Glomerular visceral epithelial cell (primary cell): Measurements from ENCODE around the gene CAGE1.
"Not testable (repeated sequence)": the region's sequence is repeated elsewhere in the genome, so short reads cannot be mapped to it uniquely, and the experiment has no call there.

Experiments used
- DNase-seq: peaks from one replicate; pipeline ENCODE4 v3.0.0-alpha.2; 2016; ENCODE audit errors: extremely low spot score

CAGE1 gene

DNA sequence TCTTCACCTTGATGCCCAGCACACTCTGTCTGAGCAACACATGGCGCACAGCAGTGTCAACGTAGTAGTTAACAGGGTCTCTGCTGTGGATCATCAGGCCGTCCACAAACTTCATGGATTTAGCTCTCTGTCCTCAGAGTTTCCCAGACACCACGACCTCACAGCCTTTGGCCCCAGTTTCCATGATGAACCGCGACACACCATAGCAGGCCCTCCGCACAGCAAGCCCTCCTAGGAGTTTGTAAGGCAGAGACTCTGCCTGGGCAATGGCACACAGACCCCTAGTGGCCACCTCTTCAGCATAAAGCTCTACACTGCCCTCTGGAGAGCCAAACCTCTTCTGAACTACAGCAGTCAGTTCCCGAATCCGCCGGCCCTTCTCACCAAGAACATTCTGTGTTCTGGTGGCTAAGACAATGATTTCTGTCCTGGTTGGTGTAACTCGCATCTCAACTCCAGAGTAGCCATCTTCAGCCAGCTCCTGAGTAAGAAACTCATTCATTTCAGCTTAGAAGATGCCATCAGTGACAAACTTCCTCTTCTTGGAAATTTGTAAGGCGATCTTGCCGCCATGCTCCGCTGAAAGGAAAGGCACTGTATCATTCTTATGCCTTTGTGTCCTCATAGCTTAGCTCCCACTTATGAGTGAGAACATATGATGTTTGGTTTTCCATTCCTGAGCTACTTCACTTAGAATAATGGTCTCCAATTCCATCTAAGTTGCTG lies 50.4 kb downstream of the CAGE1 start:
- not testable (repeated sequence) for DNase-seq

DNA sequence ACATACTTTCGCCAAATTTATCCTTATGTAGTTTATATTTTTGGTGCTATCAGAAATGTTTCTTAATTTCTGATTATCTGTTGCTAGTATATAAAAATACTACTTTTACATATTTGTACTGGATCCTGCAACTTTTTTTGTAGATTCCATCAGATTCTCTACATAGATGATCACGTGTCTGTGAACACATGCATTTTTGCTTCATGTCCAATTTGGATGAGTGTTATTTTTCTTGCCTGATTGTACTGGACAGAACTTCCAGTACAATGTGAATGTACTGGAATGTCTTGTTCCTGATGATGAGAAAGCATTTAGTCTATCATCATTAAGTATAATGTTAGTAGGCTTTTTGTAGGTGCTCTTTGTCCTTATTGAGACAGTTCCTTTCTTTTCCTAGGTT lies 51.5 kb downstream of the CAGE1 start:
- DNase-seq = no peak

DNA sequence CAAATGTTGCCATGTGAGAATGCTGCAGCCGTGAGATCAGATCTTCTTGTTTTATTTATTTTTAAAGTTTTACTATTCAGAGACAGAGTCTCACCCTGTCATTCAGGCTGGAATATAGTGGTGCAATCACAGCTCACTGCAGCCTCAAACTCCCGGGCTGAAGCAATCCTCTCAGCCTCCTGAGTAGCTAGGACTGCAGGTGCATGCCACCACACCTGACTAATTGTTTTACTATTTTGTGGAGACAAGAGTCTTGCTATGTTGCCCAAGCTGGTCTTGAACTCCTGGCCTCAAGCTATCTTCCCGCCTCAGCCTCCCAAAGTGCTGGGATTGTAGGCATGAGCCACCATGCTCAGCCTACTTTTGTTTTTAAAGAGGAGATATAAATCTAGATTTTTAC lies 54.0 kb downstream of the CAGE1 start:
- DNase-seq = no peak

DNA sequence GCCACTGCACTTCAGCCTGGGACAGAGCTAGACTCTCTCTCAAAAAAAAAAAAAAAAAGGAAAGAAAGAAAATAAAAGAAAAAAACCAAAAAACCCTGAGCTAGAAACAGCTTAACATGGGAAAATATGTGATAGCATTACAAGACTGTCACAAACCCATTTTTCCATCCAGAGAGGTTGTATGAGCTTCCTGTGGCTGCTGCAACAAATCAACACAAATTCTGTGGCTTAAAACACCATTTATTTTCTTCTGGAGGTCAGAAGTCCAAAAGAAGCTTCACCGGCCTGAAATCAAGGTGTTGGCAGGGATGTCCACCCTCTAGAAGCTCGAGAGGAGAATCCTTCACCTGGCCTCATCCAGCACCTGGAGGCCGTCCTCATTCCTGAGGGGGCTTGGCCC lies 54.9 kb downstream of the CAGE1 start:
- no peak for DNase-seq

DNA sequence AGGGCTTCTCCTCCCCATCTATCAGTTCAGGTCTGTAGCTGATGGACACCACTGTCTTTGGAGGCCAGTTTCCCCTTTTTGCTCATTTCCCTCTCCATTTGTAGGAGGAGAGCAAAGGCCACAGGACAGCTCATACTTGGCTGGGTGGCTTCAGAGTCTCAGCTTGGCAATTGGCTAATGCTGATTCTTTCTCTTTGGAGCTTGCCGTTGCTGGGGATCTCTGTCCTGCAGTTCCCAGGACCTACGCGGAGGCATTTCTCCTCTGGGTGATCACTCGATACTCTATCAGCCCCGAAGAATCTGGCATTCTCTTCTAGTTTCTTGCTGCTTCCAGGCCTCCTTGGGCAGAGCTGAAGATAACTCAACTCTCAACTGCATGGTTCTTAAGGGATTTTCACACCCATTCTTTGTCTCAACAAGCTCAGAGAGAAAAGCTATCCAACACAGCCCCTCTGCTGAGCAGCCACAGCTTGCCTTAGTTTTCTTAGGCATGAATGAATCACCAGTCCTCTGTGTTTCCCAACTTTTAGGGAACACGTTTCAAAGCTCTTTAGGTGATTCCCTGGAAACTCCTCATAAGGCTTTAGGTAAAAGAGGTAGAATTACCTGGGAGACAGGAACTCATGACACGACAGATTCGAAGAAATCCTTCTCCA lies 57.3 kb downstream of the CAGE1 start:
- no peak for DNase-seq

DNA sequence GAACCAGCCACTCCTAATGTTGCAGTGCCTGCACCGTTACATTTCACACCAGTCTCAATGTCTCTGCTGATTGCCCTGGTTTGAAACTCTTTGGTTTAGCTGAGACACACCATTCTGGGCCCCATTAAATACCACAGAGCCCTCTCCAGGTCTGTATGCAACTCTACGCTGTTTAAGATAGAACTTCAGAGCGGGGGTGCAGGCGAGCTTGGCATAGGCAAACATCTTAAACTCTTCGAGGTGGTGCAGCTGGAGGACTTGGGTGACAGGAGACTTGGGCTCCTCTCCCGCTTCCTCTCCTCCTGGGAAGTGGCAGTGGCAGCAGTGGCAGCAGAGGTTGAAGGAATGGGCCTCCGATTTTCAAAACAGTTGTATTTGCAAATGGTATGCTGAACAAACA lies 58.1 kb downstream of the CAGE1 start:
- no peak for DNase-seq

DNA sequence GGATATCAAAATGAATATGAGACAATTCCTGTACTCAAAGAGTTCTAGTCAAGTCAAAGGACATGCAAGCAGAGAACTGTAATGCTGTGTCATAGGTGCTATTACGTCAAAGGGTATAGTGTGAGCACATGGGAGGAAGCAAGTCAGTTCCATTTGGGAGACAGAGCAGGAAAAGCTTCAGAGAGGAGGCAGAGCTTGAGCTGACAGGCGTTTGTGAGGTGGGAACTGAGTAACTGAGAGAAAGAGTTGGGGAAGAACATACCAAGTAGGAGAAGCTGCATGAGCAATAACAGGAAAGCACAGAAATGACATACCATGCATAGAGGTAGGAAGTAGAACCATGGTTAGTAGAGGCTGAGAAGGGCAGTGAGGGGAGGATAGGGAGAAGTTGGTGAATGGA lies 61.3 kb downstream of the CAGE1 start:
- no peak for DNase-seq

DNA sequence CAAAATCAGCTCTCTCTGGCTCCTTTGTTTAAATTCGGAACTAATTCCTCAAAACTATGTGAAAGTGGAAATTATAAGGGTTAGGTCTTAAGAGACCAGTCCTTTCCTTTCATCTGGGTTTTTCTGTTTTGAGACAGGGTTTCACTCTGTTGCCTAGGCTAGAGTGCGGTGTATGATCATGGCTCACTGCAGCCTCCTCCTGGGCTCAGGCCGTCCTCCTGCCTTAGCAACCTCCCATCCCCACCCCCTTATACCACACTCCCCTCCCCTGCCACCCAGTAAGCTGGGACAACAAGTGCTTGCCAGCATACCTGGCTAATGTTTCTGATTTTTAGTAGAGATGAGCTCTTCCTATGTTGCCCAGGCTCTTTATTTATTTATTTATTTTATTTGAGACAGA lies 63.8 kb downstream of the CAGE1 start:
- no peak for DNase-seq

DNA sequence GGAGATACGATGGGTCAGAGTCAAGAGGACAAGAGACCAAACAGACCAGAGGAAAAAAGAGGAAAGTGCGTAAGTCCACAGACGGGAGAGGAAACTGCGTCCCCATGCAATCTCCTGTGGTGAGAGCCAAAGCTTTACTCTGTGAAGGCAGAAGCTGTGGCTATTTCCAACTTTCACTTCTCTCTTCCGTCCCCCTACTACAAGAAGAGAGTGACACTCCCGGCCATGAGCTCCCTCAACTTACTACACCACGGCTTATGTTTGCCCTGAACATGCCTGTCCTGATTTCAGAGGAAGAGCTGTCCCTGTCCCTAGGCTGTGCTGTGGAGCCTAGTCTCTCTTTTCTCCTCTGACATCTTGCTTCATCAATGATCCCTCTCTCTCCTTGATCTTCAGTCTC lies 65.0 kb downstream of the CAGE1 start:
- DNase-seq = no peak

DNA sequence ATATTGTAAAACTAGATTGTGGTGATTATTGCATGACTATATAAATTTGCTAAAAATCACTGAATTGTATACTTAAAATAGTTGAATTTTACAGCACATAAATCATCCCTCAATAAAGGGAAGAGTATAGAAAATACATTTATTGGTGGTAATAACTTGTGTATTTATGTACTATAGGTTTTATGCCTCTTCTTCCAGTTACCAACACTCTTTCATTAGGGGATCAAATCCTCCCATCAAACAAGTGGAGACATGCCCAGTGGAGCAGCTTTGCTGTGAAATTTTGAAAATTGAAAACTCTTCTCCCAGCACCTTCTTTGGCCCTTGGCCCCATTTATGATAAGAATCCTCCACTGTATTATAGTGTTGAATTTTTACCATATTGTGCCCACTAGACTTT lies 66.5 kb downstream of the CAGE1 start:
- DNase-seq = no peak

DNA sequence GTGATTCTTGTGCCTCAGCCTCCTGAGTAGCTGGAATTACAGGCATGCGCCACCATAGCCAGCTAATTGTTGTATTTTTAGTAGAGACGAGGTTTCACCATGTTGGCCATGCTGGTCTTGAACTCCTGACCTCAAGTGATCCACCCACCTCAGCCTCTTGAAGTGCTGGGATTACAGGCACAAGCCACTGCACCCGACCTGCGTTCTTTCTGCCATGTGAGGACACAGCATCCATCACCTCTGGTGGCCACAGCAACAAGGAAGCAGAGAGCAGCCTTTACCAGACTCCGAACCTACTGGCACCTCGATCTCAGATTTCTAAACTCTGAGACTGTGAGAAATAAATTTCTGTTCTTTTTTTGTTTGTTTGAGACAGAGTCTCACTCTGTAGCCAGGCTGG lies 67.7 kb downstream of the CAGE1 start:
- not testable (repeated sequence) for DNase-seq

DNA sequence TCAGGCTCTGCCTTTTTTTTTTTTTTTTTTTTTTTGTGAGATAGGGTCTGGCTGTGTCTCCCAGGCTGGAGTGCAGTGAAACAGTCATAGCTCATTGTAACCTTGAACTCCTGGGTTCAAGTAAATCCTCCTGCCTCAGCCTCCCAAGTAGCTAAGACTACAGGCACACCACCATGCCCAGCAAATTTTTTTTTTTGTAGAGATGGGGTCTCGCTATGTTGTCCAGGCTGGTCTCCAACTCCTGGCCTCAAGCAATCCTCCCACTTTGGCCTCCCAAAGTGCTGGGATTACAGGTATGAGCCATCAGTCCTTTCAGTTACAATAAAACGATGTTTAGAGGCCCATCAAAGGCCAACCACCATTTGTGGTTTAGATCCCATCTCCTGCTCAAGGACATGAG lies 70.1 kb downstream of the CAGE1 start:
- not testable (repeated sequence) for DNase-seq

DNA sequence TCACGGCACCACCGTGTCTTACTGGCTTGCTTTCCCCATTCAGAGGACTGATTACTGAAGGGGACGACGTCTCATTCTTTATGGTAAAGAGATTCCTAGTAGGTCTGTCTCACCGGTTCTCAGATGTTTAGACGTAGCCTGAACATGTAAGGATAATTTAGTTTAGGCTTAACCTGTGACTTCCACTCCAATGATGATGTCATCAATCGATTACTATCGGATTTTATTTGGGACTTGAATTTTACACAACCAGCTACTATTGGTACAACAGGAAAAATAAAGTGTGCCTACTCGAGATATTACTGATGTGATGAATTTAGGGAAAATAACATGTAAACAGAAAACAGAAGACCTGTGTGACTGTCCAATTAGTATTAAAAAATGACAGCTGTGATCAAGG lies 72.0 kb downstream of the CAGE1 start:
- no peak for DNase-seq

DNA sequence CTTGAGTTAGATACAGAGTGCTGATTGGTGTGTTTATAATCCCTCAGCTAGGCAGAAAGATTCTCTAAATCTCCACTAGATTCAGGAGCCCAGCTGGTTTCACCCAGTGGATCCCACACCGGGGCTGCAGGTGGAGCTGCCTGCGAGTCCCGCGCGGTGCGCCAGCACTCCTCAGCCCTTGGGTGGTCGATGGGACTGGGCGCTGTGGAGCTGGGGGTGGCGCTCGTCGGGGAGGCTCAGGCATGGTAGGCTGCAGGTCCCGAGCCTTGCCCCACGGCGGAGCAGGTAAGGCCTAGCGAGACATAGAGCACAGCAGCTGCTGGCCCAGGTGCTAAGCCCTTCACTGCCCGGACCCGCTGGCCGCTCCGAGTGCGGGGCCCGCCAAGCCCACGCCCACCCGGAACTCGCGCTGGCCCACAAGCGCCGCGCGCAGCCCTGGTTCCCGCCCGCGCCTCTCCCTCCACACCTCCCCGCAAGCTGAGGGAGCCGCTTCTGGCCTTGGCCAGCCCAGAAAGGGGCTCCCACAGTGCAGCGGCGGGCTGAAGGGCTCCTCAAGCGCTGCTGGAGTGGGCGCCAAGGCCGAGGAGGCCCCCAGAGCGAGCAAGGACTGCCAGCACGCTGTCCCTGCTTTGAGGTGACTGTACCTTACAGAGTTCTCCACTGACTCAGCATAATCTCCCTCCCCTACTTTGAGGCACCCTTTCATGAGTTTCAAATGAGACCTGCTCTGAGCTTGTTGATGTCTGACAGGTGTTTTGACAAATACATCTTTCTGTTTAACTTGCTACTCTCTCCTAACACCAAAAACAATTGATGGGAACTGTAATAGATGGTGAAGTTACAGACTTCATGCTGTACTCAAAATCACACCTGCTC lies 72.6 kb downstream of the CAGE1 start:
- DNase-seq = no peak

DNA sequence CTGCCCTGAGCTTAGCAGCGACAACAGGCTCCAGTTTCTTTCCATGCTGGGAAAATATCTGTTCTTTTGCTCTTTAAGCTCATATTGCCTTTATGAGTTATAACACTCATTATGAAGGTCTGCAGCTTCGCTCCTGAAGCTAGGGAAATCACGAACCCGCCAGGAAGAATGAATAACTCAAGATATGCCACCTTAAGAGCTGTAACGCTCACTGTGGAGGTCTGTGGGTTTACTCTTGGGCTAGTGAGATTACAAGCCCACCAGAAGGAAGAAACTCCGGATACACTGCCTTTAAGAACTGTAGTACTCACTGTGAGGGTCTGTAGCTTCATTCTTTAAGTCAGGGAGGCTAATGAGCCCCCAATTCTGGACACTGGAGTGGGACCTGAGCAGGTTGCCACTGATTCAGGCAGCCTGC lies 73.6 kb downstream of the CAGE1 start:
- DNase-seq = no peak

DNA sequence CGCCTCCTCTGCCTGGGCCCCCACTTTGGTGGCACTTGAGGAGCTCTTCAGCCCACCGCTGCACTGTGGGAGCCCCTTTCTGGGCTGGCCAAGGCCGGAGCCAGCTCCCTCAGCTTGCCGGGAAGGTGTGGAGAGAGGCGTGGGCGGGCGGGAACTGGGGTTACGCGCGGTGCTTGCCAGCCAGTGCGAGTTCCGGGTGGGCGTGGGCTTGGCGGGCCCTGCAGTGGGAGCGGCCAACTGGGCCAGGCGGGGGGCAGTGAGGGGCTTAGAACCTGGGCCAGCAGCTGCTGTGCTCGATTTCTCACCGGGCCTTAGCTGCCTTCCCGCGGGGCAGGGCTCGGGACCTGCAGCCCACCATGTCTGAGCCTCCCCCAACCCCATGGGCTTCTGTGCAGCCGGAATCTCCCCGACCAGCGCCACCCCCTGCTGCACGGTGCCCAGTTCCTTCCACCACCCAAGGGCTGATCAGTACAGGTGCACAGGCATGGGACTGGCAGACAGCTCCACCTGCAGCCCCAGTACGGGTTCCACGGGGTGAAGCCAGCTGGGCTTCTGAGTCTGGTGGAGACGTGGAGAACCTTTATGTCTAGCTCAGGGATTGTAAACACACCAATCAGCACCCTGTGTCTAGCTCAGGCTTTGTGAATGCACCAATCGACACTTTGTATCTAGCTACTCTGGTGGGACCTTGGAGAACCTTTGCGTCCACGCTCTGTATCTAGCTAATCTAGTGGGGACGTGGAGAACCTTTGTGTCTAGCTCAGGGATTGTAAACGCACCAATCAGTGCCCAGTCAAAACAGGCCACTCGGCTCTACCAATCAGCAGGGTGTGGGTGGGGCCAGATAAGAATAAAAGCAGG lies 74.2 kb downstream of the CAGE1 start:
- not testable (repeated sequence) for DNase-seq

DNA sequence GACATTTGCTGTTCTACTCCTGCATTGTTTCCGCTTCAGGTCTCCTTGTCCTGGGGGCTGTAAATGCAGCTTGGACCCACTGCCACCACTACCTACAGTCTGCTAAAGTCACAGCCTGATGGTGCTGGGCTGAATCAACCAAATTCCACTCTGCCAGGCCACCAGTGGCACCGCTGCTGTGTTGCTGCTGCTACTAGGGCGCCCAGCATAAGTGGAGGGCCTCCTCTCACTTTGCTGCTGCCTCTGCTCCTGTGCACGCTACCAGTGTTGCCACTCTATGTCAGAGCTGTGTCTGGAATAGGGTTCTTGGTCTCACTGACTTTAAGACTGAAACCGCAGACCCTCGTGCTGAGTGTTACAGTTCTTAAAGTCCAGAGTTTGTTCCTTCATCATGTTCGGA lies 75.1 kb downstream of the CAGE1 start:
- no peak for DNase-seq

DNA sequence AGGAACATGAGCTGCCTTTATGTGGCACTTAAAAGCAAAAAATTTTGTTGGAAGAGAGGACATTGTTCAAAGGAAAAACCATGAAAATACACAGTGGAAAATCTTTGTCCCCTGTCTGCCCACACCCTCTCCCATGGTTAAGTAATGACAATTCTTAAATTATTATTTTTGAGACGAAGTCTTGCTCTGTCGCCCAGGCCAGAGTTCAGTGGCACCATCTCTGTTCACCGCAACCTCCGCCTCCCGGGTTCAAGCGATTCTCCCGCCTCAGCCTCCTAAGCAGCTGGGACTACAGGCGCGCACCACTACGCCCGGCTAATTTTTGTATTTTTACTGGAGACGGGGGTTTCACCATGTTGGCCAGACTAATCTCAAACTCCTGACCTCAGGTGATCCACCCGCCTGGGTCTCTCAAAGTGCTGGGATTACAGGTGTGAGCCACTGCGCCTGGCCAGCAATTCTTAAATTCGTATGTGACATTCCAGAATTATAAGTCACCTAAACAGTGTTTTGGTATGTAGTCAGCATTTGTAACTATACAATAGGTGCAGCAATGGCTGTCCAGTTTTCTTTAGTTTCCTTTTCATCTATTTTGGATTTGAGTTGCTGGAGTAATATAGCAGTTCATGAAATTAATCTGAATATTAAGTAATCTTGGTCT lies 75.9 kb downstream of the CAGE1 start:
- DNase-seq = no peak

DNA sequence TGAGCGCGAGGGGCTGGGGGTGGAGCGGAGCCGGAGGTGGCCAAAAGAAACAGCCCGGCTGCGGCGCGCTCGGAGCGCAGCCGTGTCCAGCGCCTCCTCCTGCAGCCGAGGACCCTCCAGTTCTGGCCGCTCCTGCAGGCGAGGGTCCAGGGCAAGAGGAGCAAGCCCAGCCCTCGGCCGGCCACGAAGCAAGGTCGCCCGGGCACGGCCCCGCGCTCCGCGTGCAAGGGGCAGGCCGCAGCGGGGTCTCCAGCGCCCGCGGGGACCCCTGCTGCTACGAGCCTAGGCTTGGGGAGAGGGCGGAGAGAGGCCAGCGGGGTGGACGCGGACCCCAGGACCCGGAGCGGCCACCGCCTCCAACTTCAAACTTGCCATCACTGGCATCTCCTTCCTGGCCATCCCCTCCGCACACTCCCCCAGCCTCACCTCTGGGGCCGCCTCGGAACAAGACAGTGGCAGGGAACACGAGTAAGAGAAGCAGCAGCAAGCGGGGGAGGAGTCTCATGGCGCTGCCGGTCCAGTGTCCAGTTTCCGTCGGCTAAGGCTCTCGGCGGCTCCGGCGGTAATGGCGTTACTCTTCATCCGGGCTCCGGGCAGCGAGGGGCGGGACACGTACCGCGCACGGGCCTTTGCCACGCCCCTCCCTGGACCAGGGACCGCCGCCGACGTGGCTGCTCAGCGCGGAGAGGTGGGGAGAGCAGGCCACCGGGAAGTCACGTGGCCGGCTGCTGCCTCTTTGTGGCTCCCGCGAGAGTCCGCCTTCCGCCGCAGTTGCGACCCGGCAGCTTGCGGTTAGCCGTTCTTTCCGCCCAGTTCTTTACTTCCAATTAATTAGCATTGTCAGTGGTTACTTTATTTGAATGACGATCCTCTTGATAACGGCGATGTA lies 76.7 kb downstream of the CAGE1 start, which contains the start of gene SSR1:
SSR1 (minus strand) TSS at position 584 of the 889 bp plus-strand sequence; CDS start at position 505, 79 bp downstream.
- peak; percentile 97 for DNase-seq
